Keratinocyte (primary cell): ENCODE measurements around the gene MAIP1. TPM values are rescaled to one million over a fixed set of nuclear protein-coding genes. Genes with fewer than 3 reads are reported as not detected.

Source experiments
- DNase-seq: peaks from one replicate; pipeline ENCODE4 v3.0.0-alpha.2; 2011; ENCODE audit warnings: low read depth, missing footprints, low spot score
- FAIRE-seq: peaks from 2 replicates; lab custom pipeline; 2011; peaks lifted over from hg19 to GRCh38; lab: Jason Lieb, UNC
- H2AFZ ChIP-seq: 2 replicates; pipeline ENCODE4 v1.6.0; 2012; ENCODE audit warnings: low read length, control low read depth, inconsistent platforms; ENCODE audit not compliant: control insufficient read depth
- H3K27ac ChIP-seq: 2 replicates; pipeline ENCODE4 v1.5.1; 2011; ENCODE audit warnings: low read length; ENCODE audit not compliant: control insufficient read depth, insufficient read depth
- H3K27me3 ChIP-seq: 3 replicates; pipeline ENCODE4 v1.6.0; 2011; ENCODE audit warnings: low read length; ENCODE audit not compliant: control insufficient read depth, insufficient read depth; ENCODE audit errors: extremely low read depth
- H3K36me3 ChIP-seq, 2 experiments: 2 replicates in 1 of 2; 3 replicates in 1 of 2; pipeline ENCODE4 v1.5.1; 2011; ENCODE audit warnings: low read length in 2 of 2, mild to moderate bottlenecking in 1 of 2; ENCODE audit not compliant: control insufficient read depth in 2 of 2, insufficient read depth in 2 of 2; ENCODE audit errors: extremely low read depth in 1 of 2
- H3K4me1 ChIP-seq: 3 replicates; pipeline ENCODE4 v1.5.1; 2011; ENCODE audit warnings: low read length; ENCODE audit not compliant: control insufficient read depth, insufficient read depth; ENCODE audit errors: extremely low read depth
- H3K4me2 ChIP-seq: 3 replicates; pipeline ENCODE4 v1.6.0; 2011; ENCODE audit warnings: low read depth, low read length; ENCODE audit not compliant: control insufficient read depth, insufficient read depth; ENCODE audit errors: extremely low read depth
- H3K4me3 ChIP-seq, 3 experiments: fragments of 200-600 bp in 1 of 3; sonication (generic) in 1 of 3; 2 replicates in 2 of 3; 3 replicates in 1 of 3; pipeline ENCODE4 v1.5.1; 2011 to 2016; ENCODE audit warnings: low read length in 3 of 3, mild to moderate bottlenecking in 3 of 3, control low read depth in 2 of 3, inconsistent platforms in 1 of 3, low read depth in 1 of 3, mixed read lengths in 1 of 3, mixed run types in 1 of 3, moderate library complexity in 1 of 3; ENCODE audit not compliant: control insufficient read depth in 2 of 3, insufficient read depth in 2 of 3; ENCODE audit errors: extremely low read depth in 1 of 3
- H3K79me2 ChIP-seq: 2 replicates; pipeline ENCODE4 v1.6.0; 2012; ENCODE audit warnings: low read length; ENCODE audit not compliant: control insufficient read depth, insufficient read depth
- H3K9ac ChIP-seq: 3 replicates; pipeline ENCODE4 v1.6.0; 2011; ENCODE audit warnings: low read length; ENCODE audit not compliant: control insufficient read depth, insufficient read depth; ENCODE audit errors: extremely low read depth
- H3K9me1 ChIP-seq: 3 replicates; pipeline ENCODE4 v1.6.0; 2011; ENCODE audit warnings: low read length; ENCODE audit not compliant: control insufficient read depth, insufficient read depth; ENCODE audit errors: extremely low read depth
- H3K9me3 ChIP-seq: 2 replicates; pipeline ENCODE4 v1.5.1; 2012; ENCODE audit warnings: low read depth, low read length; ENCODE audit not compliant: control insufficient read depth
- H4K20me1 ChIP-seq: 3 replicates; pipeline ENCODE4 v1.6.0; 2011; ENCODE audit warnings: low read length; ENCODE audit not compliant: control insufficient read depth, insufficient read depth; ENCODE audit errors: extremely low read depth
- CTCF ChIP-seq, 3 experiments: IDR thresholded peaks in 1 of 3; conservative IDR thresholded peaks in 1 of 3; optimal IDR thresholded peaks in 1 of 3; 2 replicates in 2 of 3; 3 replicates in 1 of 3; pipeline versions ENCODE3 to v1.5.1; 2011; ENCODE audit warnings: low read length in 3 of 3, mild to moderate bottlenecking in 3 of 3, moderate library complexity in 2 of 3, control low read depth in 1 of 3, inconsistent platforms in 1 of 3; ENCODE audit not compliant: insufficient read depth in 2 of 3; ENCODE audit errors: extremely low read depth in 1 of 3
- EZH2 ChIP-seq: IDR thresholded peaks from one replicate; pipeline ENCODE4 v1.6.1; 2012; ENCODE audit warnings: inconsistent platforms, mild to moderate bottlenecking, low read length, moderate library complexity
- dilution Hi-C: fragments of 300-500 bp; cut with MboI; formaldehyde crosslinking; loops from one replicate; pipeline ENCODE4 v1.7.0; 2020; ENCODE audit warnings: low sequenced_read_pairs; ENCODE audit not compliant: extremely low pct_ligation_motif_present
- polyA minus RNA-seq, 3 experiments: library from RNA; depleted of rRNA, polyadenylated mRNA; stranded (reverse); fragments of >200 nt; gene quantifications; 1 replicate in 1 of 3; 2 replicates in 1 of 3; 3 replicates in 1 of 3; pipeline ENCODE4 v1.2.3, GENCODE V29; 2011
- polyA plus RNA-seq, 5 experiments: library from polyadenylated mRNA; depleted of rRNA in 3 of 5; stranded (reverse) in 3 of 5; stranded (forward) in 1 of 5; unstranded in 1 of 5; fragments of >200 nt; gene quantifications; 1 replicate in 1 of 5; 2 replicates in 3 of 5; 3 replicates in 1 of 5; pipeline versions ENCODE4 v1.2.1 to v1.2.3, GENCODE V29; 2011 to 2012; ENCODE audit warnings: missing spikeins in 2 of 5, low read depth in 1 of 5, low replicate concordance in 1 of 5

The MAIP1 gene
- polyA plus RNA-seq (11.4 to 17.4 TPM (median 12.6 TPM) in 3 replicates), polyA minus RNA-seq (10.9 to 12.2 TPM (median 11.1 TPM) in 3 replicates)
- polyA plus RNA-seq (2011; ENCODE audit: low read depth) = 6.3 TPM
- polyA plus RNA-seq (2011; cell fraction: cytosol; rRNA removed) = 11.9 and 19.3 TPM in 2 replicates
- polyA plus RNA-seq (2011; cell fraction: nucleus; rRNA removed) = 11.2 and 11.3 TPM in 2 replicates
- 16.0 TPM in 2 replicates for polyA plus RNA-seq (2012; ENCODE audit: low replicate concordance)
- 24.0 TPM for polyA minus RNA-seq (2011; cell fraction: cytosol; rRNA and poly(A)+ RNA removed)
- polyA minus RNA-seq (2011; cell fraction: nucleus; rRNA and poly(A)+ RNA removed) = 9.2 and 11.0 TPM in 2 replicates

DNA sequence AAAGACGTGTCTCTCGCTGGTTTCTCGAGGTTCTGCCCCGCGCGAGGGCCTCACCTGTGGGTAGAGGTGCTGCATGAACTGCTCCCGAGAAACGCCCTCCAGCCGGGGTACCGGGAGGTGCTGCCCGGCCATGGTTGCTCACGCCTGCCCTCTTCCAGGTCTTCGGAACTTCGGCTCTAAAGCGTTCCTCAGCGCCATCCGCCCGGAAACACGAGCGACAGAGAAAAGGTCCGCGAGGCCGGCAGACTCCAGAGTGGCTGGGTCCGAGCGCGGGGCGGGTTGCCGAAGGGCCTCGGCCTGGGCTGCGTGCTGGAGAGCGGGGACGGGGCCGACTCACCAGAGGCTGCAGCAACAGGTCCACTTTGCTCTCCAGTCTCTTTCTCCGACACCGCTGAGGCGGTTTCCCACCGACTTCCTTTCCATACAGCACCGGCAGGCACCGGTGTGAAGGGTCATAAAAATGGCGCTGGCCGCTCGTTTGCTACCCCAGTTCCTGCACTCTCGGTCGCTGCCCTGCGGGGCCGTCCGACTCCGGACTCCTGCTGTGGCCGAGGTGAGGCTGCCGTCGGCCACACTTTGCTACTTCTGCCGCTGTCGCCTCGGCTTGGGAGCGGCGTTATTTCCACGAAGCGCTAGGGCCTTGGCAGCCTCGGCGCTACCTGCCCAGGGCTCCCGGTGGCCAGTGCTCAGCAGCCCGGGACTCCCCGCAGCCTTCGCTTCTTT, at the start of gene MAIP1, which contains the start of gene TYW5:
Gene MAIP1 (plus strand): TSS at position 244 of the 723 bp plus-strand sequence. CDS start 217 bp downstream, at position 461.
Gene TYW5 (minus strand): TSS at position 153 of the 723 bp plus-strand sequence. CDS start 21 bp downstream, at position 132.
- Histone ChIP-seq H3K36me3 (peaks cover 1 to 3% of the 10 kb centered on the region in 2 experiments), H3K9me3 (no peaks in the 10 kb centered on the region), H3K9me1 (no peaks in the 10 kb centered on the region), H3K4me3 (peak within 1 kb of the TSS; percentile 82 to 98 (median 82)), H3K27ac (peak within 1 kb of the TSS; percentile 81), H3K79me2 (peaks cover 69% of the 10 kb centered on the region), H4K20me1 (no peaks in the 10 kb centered on the region), H3K9ac (peak within 1 kb of the TSS; percentile 96), H3K4me1 (peaks cover 15% of the 10 kb centered on the region), H3K27me3 (no peaks in the 10 kb centered on the region), H2AFZ (peak within 1 kb of the TSS; percentile 96), H3K4me2 (peak within 1 kb of the TSS; percentile 98)
- FAIRE-seq = no peak
- dilution Hi-C loops = no loop called here
- TF ChIP-seq EZH2 (no peak), CTCF (optimal IDR thresholded peaks at IDR 0.05 in 1 of 3, IDR thresholded peaks at IDR 0.05 in 1 of 3, conservative IDR thresholded peaks at IDR 0.05 in 1 of 3; ENCODE audit: extremely low read depth in 1 of 3, insufficient read depth in 2 of 3, low read length in 3 of 3) (peak in 2 of 3 experiments; percentile 28 to 33)
- no peak for DNase-seq

GRCh38 chr2:199907008-199907714, 48.2 kb upstream of the MAIP1 start:
- H3K4me1 ChIP-seq = no peaks in the 10 kb centered on the region
- H3K27ac ChIP-seq = no peak overlapping the region
- no peak for FAIRE-seq
- H3K9me1 ChIP-seq = no peaks in the 10 kb centered on the region
- H3K9me3 ChIP-seq = no peaks in the 10 kb centered on the region
- peaks cover 8% of the 10 kb centered on the region for H3K79me2 ChIP-seq
- no peaks in the 10 kb centered on the region for H3K27me3 ChIP-seq
- no peak overlapping the region for H3K4me3 ChIP-seq
- dilution Hi-C loops = no loop called here
- no peaks in the 10 kb centered on the region for H4K20me1 ChIP-seq
- no peak for DNase-seq
- TF ChIP-seq EZH2 = no peak
- no peak for TF ChIP-seq CTCF (optimal IDR thresholded peaks at IDR 0.05 in 1 of 3, IDR thresholded peaks at IDR 0.05 in 1 of 3, conservative IDR thresholded peaks at IDR 0.05 in 1 of 3; ENCODE audit: extremely low read depth in 1 of 3, insufficient read depth in 2 of 3, low read length in 3 of 3)
- no peak overlapping the region for H2AFZ ChIP-seq
- no peaks in the 10 kb centered on the region for H3K36me3 ChIP-seq
- H3K9ac ChIP-seq = no peak overlapping the region
- H3K4me2 ChIP-seq = no peak overlapping the region
